Lung (tissue), 12 donors: Measurements from ENCODE around the gene NTRK2. TPM values are rescaled to one million over a fixed set of nuclear protein-coding genes. Genes with fewer than 3 reads are reported as not detected.

Experiments
- ATAC-seq: fragments of 200-7000 bp; cut with Tn5 transposase; one replicate; pipeline ENCODE4 v1.9.1; 2020; ENCODE audit warnings: moderate number of reproducible peaks; ENCODE audit not compliant: insufficient read depth, low FRiP score
- DNase-seq, 3 donors: peaks; one replicate each; pipeline ENCODE4 v3.0.0-alpha.2; 2013 to 2017
- H3K27ac ChIP-seq, 2 donors: one replicate each; pipeline ENCODE4 v1.5.1; 2013; ENCODE audit warnings: mild to moderate bottlenecking in 2 of 2, moderate library complexity in 2 of 2, control low read depth in 1 of 2, inconsistent platforms in 1 of 2, low read depth in 1 of 2, low read length in 1 of 2
- H3K27me3 ChIP-seq, 3 donors: one replicate each; pipeline ENCODE4 v1.5.1; 2013; ENCODE audit warnings: low read length in 2 of 3; ENCODE audit not compliant: control insufficient read depth in 3 of 3, insufficient read depth in 3 of 3
- H3K36me3 ChIP-seq, 4 donors: one replicate each; pipeline ENCODE4 v1.5.1; 2013; ENCODE audit warnings: low read length in 4 of 4, mild to moderate bottlenecking in 1 of 4, moderate library complexity in 1 of 4; ENCODE audit not compliant: control insufficient read depth in 4 of 4, insufficient read depth in 4 of 4
- H3K4me1 ChIP-seq, 5 donors: one replicate each; pipeline ENCODE4 v1.5.1; 2013; ENCODE audit warnings: low read length in 5 of 5, mild to moderate bottlenecking in 2 of 5, moderate library complexity in 1 of 5; ENCODE audit not compliant: control insufficient read depth in 5 of 5, insufficient read depth in 5 of 5
- H3K4me3 ChIP-seq: one replicate; pipeline ENCODE4 v1.5.1; 2013; ENCODE audit warnings: mild to moderate bottlenecking, control low read depth, moderate library complexity
- H3K9ac ChIP-seq, 2 donors: one replicate each; pipeline ENCODE4 v1.5.1; 2013; ENCODE audit warnings: low read length in 2 of 2, control low read depth in 1 of 2; ENCODE audit not compliant: insufficient read depth in 1 of 2
- H3K9me3 ChIP-seq, 4 donors: one replicate each; pipeline ENCODE4 v1.5.1; 2013; ENCODE audit warnings: low read length in 3 of 4, mild to moderate bottlenecking in 1 of 4, moderate library complexity in 1 of 4; ENCODE audit not compliant: control insufficient read depth in 4 of 4, insufficient read depth in 3 of 4
- CTCF ChIP-seq: IDR thresholded peaks from 2 replicates; pipeline ENCODE4 v1.5.1; 2012; ENCODE audit warnings: mild to moderate bottlenecking; ENCODE audit errors: control extremely low read depth, extremely low read depth
- WGBS, 2 donors: extraction: QIAGEN DNeasy Blood & Tissue Kit; methylation state at CpG; one replicate each; pipeline ENCODE4 v1.1.7; 2013; 5-methylcytosine and 5-hydroxymethylcytosine counted together
- polyA plus RNA-seq, 2 donors: library from polyadenylated mRNA; stranded (reverse); fragments of 200-250 nt; gene quantifications; one replicate each; pipeline ENCODE4 v1.2.1, GENCODE V29; 2013
- total RNA-seq, 2 donors: library from RNA; depleted of rRNA in 1 of 2; stranded (reverse); fragments of >200 nt in 1 of 2; gene quantifications; one replicate each; pipeline ENCODE4 v1.2.1, GENCODE V29; 2014 to 2021
- donor health status: control.
- donor health status: control.
- donor health status: Bipolar disorder and iron deficiency.
- donor health status: healthy.
- donor health status: DM: yes; HTN: yes; CAD: no.

The NTRK2 gene
- total and polyA plus RNA-seq, 4 donors = 0.33 to 14.4 (median 3.3) TPM

- ATAC-seq (no peak), DNase-seq (no peak)
- H3K4me3 ChIP-seq = no peak overlapping the region
- H3K36me3 ChIP-seq = no peaks in the 10 kb centered on the region
- no peak overlapping the region for H3K9ac ChIP-seq
- no peak for TF ChIP-seq CTCF
- no peaks in the 10 kb centered on the region for H3K9me3 ChIP-seq
- WGBS, 2 donors = 85 to 87% methylated on average over 6 of the region's 6 CpGs
- H3K27ac ChIP-seq = no peak overlapping the region
- no peaks in the 10 kb centered on the region for H3K4me1 ChIP-seq
- H3K27me3 ChIP-seq = peaks cover 0 to 10% (median 2%) of the 10 kb centered on the region in 3 donors
Measured at GRCh38 chr9:84829997-84830696, 160.6 kb downstream of the NTRK2 start.

GRCh38 chr9:84831377-84831776, 161.8 kb downstream of the NTRK2 start:
- H3K27ac ChIP-seq = no peak overlapping the region
- DNase-seq (no peak), ATAC-seq (no peak)
- H3K4me1 ChIP-seq = no peaks in the 10 kb centered on the region
- 87% methylated on average over 4 of the region's 4 CpGs for WGBS, 2 donors
- TF ChIP-seq CTCF = no peak
- H3K9me3 ChIP-seq = no peaks in the 10 kb centered on the region
- no peak overlapping the region for H3K4me3 ChIP-seq
- H3K27me3 ChIP-seq = peaks cover 0 to 11% (median 2%) of the 10 kb centered on the region in 3 donors
- no peaks in the 10 kb centered on the region for H3K36me3 ChIP-seq
- no peak overlapping the region for H3K9ac ChIP-seq

- 91% methylated on average over 10 of the region's 10 CpGs for WGBS, 2 donors
- H3K4me3 ChIP-seq = no peak overlapping the region
- no peaks in the 10 kb centered on the region for H3K4me1 ChIP-seq
- peaks cover 0 to 6% (median 0%) of the 10 kb centered on the region in 3 donors for H3K27me3 ChIP-seq
- TF ChIP-seq CTCF = no peak
- DNase-seq (no peak), ATAC-seq (no peak)
- no peak overlapping the region for H3K27ac ChIP-seq
- no peaks in the 10 kb centered on the region for H3K36me3 ChIP-seq
- H3K9ac ChIP-seq = no peak overlapping the region
- no peaks in the 10 kb centered on the region for H3K9me3 ChIP-seq
Measured at GRCh38 chr9:84832453-84832852, 162.9 kb downstream of the NTRK2 start.

DNA sequence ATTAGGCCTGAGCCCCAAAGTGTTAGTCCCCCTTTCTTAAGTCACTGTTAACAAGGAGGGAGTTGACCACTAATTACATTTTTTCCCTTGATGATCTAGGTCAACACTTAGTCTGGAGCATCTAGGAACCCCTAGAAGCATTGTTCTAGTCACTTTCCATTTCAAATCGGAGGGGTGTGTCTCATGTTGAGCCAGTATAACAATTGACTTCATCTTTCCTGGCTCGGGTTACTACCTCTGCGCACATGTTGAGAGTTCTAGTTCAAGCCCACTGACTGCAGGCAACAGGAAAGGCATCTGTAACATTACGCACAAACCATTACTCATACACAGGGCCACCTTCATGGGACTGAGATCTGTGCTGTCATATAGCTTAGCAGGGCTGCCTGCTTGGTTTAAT, 164.9 kb downstream of the NTRK2 start:
- ATAC-seq (no peak), DNase-seq (no peak)
- 72 to 75% methylated on average over 4 of the region's 4 CpGs for WGBS, 2 donors
- peaks cover 0 to 6% (median 0%) of the 10 kb centered on the region in 3 donors for H3K27me3 ChIP-seq
- no peak overlapping the region for H3K27ac ChIP-seq
- H3K9me3 ChIP-seq = no peaks in the 10 kb centered on the region
- H3K9ac ChIP-seq = no peak overlapping the region
- no peaks in the 10 kb centered on the region for H3K36me3 ChIP-seq
- no peak overlapping the region for H3K4me3 ChIP-seq
- no peaks in the 10 kb centered on the region for H3K4me1 ChIP-seq
- no peak for TF ChIP-seq CTCF
